HG03432 (cell line): ENCODE results near the gene WFS1.

ENCODE experiments used
- ATAC-seq: cut with Tn5 transposase; IDR thresholded peaks from one replicate; pipeline ENCODE4 v1.9.1; 2021; ENCODE audit warnings: mild to moderate bottlenecking, moderate library complexity; ENCODE audit not compliant: unreplicated experiment

WFS1 gene

GRCh38 chr4:6336166-6336565, 66.5 kb downstream of the WFS1 start:
- no peak for ATAC-seq

- no peak for ATAC-seq
Observed at GRCh38 chr4:6337331-6337935, 67.8 kb downstream of the WFS1 start.

GRCh38 chr4:6338175-6338950, 68.7 kb downstream of the WFS1 start:
- no peak for ATAC-seq

GRCh38 chr4:6338951-6339817, 69.5 kb downstream of the WFS1 start:
- no peak for ATAC-seq

- no peak for ATAC-seq
Observed at GRCh38 chr4:6339818-6340445, 70.3 kb downstream of the WFS1 start.

- ATAC-seq, result no peak
Observed at GRCh38 chr4:6340446-6341015, 70.9 kb downstream of the WFS1 start.

GRCh38 chr4:6341696-6342095, 72.0 kb downstream of the WFS1 start:
- ATAC-seq, result no peak

GRCh38 chr4:6342530-6343293, 73.1 kb downstream of the WFS1 start:
- no peak for ATAC-seq

- ATAC-seq, result no peak
Observed at GRCh38 chr4:6343939-6344408, 74.3 kb downstream of the WFS1 start.

GRCh38 chr4:6345096-6345830, 75.6 kb downstream of the WFS1 start:
- ATAC-seq, result no peak

GRCh38 chr4:6345866-6346265, 76.2 kb downstream of the WFS1 start:
- ATAC-seq, result no peak

- ATAC-seq, result no peak
Observed at GRCh38 chr4:6346373-6347110, 76.9 kb downstream of the WFS1 start.

- ATAC-seq, result no peak
Observed at GRCh38 chr4:6347511-6348045, 77.9 kb downstream of the WFS1 start.

GRCh38 chr4:6348408-6348807, 78.8 kb downstream of the WFS1 start:
- ATAC-seq, result no peak

GRCh38 chr4:6349896-6350603, 80.4 kb downstream of the WFS1 start:
- ATAC-seq, result no peak

- no peak for ATAC-seq
Observed at GRCh38 chr4:6350646-6351045, 81.0 kb downstream of the WFS1 start.

- no peak for ATAC-seq
Observed at GRCh38 chr4:6351246-6352000, 81.8 kb downstream of the WFS1 start.
